Fibroblast of skin of left biceps (primary cell): Measurements from ENCODE around the gene SFT2D2.
A peak's percentile ranks its signal among the peaks of the same experiment; 100 is the strongest.

ENCODE experiments used
- DNase-seq, 2 experiments: peaks; one replicate each; pipeline ENCODE4 v3.0.0-alpha.2; 2013; ENCODE audit warnings: low read depth in 2 of 2

SFT2D2 gene

DNA sequence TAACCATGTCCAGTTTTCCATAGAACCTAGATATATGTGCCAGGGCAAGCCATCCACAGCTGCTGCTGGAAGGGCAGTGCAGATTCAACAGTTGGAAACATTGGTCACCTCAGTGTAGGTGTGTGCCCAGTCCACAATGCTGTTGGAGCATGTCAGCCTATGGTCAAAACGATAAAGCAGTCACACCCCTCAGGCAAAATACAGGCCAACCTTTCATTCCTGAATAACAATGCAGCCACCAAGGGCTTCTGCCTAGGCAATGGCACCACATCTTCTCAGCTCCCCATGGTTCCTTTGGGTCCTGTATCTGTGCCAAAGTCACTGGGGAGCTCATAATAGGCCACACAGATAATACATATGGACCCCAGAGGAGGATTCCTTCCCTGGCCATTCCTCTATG lies 39.8 kb downstream of the SFT2D2 start:
- no peak for DNase-seq

DNA sequence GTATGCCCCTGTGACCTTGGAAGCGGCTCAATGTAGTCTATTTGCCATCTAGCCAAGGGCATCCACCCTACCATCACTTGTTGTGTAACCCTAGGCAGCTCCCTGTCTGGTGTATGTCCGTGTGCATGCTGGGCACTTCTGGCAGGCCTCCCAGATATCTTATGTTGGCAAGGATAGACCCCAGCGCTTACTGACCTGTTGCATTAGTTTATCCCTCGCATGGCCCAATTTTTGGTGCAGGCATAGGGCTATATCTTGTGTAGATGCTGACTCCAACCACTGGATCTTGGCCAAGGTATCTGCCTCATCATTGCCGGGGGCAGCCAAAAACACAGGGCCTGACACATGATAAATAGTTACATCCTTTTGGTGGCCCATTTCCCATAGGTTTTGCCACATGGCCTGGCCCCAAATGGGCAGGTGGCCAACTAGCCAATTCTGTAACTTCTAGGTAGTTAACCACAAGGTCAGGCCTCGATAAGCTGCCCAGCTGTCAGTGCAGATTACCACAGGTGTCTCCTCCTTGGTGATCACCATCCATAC lies 40.9 kb downstream of the SFT2D2 start:
- no peak for DNase-seq

DNA sequence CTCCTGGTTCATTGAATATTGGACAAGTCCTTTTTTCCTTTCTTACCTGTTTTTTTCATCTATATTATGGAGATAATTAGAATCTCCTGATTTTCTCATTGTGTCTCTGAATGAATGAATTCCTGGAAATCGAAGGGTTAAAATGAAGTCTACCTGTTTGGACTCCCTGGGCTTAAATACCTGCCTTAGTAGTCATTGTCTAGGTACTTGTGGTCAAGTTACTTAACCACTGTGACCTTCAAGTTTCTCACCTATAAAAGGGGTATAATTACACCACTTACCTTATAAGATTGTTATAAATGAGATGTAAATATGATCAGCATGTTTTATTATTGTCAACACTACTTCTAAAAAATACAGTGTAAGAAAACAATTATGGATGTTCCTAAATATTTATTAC lies 45.8 kb downstream of the SFT2D2 start:
- no peak for DNase-seq

DNA sequence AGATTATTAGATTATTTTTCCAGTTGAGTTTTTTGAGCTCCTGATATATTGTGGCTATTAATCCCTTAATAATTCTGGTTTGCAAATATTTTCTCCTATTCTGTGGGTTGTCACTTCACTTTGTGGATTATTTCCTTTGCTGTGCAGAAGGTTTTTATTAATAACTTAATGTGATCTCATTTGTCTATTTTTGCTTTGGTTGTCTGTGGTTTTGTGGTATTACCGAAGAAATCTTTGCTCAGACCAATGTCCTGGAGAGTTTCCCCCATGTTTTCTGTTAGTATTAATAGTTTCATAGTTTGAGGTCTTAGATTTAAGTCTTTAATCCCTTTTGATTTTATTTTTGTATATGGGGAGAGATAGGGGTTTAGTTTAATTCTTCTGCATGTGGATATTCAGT lies 47.8 kb downstream of the SFT2D2 start:
- DNase-seq: no peak

DNA sequence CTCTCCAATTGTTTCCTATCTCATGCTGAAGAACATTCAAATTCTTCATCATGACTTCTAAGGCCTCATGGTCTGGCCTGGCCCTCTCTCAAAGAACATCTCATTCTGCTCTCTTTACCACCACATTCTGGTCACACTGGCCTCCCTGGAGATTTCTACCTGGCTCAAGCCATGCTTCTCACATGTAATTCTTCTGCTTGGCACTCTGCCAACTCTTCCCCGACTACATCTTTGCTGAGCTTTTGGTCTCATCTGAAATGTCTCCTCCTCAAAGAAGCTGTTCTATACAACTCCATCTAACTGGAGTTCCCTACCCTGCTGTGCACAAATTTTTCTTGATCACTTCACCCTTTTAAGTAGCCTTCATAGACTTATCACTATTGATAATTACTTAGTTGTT lies 53.4 kb downstream of the SFT2D2 start:
- DNase-seq: no peak

DNA sequence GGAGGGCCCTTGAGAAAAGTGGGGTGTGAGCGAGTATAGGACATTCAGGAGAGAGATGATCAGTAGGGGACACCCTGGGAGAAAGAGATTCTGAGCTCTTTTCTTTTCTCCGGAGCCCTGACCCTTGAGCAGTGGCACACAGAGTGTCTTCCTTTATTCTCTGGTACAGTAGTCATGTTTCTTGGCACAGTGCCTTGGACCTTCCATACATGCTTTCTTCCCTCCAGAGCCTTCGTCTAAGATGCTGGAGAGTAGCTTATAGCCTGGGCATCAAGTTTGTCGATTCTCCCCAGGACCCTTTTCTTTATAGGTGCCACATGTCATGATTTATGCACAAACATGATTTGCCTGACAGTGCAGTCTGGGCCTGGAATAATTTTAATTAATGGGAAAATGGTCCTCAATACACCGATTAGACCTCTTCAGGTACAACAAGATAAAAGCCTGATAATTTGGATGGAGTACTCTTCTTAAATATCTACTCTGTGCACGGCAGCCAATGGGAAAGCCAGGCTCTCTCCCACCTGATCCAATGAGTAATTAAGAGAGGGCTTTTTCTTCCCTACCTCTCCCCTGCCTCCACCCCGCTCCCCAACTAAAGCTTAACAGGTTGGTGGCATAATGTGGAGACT lies 54.6 kb downstream of the SFT2D2 start, which contains the start of gene TBX19:
TSS of gene TBX19 (plus strand) at position 582 of the 632 bp plus-strand sequence. CDS start 214 bp downstream, outside the sequence.
- no peak for DNase-seq

DNA sequence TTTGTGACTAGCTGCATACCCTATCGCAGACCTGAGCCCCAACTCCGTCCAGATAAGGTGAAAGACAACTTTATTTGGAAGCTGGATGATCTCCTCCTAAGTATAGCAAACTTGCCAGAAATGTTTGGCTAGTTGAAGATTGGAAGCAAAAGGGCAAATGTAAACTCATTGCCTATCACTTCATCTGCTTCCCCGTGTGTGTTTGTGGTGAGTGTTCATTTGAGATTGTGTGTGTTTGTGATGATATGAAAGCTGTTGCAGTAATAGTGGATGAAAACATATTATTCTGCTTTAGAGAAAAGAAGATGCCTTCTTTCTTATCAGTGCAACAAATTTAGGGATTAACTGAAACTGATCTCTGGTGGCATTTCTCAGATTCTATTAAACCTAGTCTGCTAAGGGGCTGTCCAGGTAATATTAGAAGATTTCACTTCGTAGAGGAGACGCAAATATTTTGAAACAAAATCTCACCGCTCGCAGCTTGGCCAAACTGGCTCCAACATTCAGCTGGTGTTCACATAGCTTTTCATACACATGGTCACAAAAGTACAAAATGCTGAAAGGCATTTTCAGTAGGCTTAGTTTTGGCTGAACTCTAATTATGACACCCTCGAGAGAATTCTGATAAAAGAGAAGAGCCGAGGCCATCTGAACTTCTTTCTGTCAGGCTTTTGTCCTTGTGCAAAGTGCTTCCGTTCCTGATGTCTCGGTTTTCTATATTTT lies 56.0 kb downstream of the SFT2D2 start:
- DNase-seq: no peak

DNA sequence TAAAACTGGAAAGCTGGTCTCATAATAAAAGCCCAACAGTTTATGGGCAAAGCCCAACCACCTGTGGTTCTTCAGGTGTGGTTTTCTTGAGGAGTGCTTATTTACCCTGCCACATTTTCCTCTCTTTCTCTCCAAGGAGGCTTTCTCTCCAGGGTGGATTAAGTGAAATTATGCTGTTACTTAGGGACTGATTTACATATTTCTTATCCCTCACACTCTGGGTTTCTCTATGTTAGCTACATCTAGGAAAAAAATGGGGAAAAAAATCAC lies 59.7 kb downstream of the SFT2D2 start:
- DNase-seq: no peak

DNA sequence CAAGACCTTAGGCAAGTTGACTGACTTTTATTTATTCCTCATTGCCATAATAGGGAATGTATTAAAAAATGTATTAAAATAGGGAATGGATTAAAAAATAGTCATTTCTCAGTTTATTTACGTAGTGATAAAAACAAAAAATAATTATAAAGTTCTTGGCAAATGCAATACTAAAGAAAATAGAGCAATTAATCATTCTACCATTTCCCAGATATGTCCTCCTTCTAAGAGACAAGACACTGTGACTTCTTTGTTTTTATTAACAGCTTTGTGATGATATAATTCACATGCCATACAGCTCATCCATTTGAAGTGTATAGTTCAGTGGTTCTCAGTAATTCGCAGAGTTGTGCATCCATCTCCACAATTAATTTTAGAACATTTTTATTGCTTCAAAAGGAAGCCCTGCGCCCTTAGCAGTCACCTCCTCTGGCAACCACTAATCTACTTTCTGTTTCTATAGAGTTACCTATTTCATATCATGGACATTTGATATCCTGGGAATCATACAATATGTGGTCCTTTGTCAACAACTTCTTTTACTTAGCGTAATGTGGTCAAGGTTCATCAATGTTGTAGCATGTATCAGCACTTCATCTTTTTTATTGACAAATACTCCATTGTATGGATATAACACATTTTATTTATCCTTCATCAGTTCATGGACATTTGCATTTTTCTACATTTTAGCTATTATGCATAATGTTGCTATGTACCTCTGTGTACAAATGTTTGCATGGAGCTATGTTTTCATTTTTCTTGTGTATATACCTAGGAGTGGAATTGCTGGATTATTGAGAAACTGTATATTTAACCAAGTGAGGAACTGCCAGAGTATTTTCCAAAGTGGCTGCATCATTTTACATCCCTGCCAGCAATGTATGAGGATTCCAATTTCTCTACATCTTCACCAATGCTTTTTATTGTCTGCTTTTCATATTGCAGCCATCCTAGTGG lies 60.4 kb downstream of the SFT2D2 start:
- no peak for DNase-seq

DNA sequence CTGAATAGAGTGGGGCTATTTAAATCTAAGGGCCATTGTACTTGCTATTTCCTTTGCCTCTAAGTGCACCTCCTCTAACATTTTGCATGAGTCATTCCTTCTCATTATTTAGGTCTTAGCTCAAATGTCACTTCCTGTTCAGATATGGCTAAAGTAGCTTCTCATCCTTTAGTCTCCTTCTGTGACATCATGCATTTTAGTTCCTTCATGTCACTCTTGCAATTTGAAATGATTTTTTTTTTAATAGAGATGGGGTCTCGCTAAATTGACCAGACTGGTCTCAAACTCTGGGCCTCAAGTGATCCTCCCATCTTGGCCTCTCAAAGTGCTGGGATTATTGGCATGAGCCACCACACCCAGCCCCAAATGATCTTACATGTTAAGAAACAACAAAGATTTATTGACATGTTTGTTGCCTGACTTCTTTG lies 61.4 kb downstream of the SFT2D2 start:
- DNase-seq: no peak

DNA sequence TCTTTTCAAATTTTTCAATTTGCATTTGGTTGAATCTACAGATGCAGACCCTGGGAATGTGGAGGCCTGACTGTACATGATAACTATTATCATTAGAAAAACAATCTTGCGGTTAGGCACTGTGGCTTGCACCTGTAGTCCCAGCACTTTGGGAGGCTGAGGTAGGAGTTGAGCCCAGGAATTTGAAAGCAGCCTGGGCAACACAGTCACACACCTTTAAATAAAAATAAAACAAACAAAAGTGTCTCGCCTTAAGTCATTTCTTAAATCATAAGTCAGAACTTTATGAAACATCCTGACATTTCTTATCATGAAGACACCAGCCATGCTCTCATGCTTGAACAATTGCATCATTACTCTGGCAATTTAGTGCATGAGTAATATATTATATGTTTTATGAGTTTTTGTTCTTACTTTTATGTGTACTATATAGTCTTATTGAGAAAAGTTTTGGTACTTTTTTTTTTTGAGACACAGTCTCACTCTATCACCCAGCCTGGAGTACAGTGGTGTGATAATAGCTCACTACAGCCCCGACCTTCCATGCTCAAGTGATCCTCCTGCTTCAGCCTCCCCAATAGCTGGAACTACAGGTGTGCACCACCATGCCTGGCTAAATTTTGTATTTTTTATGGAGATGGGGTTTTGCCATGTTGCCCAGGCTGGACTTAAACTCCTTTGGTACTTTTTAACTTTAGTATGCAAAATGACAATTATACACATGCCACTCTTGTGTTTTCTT lies 62.7 kb downstream of the SFT2D2 start:
- no peak for DNase-seq

DNA sequence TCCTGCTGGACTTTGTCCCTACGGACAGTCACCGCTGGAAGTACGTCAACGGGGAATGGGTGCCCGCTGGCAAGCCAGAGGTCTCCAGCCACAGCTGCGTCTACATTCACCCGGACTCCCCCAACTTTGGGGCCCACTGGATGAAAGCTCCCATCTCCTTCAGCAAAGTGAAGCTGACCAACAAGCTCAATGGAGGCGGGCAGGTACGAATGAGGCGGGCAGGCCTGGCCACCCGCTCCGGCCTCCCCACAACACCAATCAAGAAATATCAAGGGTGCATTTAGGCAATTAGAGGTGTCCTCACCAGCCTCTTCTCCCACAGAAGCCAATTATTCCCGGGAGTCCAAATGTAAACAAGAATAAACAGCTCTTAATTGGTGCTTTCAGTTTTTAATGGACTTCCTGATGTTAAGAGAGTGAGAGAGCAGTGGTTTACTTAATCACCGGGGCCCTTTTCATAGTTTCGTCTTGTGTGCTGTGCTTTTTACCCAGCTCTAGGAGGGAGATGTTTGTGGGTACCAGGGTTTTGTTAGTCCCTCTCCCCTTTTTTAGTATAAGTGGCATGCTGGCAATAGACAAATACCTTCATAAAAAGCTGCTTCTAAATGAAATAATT lies 65.5 kb downstream of the SFT2D2 start:
- DNase-seq: no peak

DNA sequence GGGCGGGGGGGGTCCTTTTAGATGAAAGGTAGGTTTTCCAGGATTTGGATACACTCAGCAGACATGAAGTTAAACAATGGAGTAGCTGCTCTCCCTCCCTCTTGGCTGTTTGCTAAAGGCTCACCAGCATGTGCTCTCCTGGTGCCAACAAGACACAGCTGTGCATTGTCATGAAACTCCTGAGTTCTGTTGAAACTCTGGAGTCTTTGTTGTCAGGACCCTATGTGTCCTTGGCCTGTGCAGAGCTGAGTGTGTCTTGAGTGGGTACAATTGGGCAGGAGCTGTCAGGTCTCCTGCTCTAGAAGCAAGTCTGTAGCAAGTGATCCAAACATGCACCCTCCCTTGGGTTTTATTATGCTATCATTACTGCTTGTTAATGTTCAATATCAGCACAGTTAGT lies 67.6 kb downstream of the SFT2D2 start:
- no peak for DNase-seq

DNA sequence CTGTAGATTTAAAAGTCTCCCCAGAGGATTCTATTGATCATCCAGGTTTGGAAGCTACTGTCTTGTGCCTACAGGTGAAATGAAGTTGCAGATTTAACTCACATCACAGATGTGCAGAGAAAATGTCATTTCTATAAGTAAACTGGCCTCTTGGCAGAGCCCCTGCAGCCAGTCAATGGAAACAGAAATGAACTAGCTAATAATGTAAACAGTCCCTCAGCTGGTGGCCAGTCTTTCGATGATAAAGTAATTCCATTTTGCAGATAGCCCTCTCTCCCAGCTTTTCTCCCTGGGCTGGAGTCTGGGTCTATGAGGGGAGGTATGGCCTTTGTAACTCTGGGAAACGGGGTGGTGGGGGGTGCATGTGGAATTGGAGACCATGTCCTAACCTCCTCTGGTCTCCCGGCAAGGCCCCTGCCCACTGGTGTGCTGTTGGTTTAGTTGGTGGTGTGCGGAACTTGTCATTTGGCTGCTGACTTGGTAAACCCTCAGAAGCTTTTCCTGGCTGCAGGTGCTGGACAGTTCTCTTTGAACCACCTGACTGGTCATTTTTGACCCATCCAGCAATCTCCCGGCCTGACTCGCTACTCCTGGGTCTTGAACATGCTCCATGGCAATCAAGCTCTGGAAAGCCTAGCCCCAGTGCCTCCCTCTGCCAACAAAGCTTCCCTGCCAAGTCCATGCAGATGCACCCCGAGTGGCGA lies 69.8 kb downstream of the SFT2D2 start:
- no peak for DNase-seq

DNA sequence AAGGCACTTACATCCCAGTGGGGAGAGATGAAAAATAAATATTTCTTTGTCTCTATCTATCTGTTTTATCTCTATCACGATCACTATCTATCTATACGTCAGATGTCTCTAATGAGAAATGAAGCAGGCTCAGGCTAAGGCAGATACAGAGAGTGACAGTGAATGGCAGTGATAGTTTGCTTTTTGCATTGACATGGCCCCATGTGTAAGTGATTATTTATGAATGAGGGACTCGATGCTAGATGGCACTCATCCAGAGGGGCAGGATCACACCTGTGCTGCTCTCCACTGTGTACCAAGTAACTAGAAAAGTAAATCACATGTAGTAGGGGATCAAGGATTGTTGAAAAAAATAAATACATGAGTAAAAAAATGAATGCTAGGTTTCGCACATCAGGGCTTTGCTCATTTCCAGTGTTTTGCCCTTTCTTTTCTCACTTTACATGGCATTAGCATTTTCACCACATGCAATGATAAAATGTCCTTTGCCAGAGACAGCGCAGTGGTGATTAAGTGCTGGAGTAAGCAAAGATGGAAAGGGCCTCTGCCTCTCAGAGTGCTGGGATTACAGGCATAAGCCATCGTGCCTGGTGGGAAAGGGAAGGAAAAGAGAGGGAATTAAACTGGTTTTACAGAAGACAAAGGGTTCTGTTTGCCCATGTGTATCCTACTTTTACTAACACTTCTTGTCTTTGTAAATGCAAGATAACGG lies 71.4 kb downstream of the SFT2D2 start:
- no peak for DNase-seq

DNA sequence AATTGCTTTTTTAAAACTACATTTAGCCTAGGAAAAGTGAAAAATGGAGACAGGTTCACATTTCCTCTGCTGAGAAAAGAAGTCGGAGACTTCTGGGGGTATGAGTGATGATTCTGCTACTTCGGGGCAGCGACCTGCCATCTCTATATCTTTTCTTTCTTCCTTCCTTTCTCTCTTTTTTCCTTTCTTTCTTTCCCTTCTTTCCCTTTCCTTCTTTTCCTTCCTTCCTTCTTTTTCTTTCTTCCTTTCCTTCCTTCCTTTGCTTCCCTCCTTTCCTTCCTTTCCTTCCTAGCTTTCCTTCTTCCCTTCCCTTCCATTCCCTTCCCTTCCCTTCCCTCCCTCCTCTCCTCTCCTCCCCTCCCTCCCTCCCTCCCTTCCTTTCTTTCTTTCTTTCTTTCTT lies 72.6 kb downstream of the SFT2D2 start:
- no peak for DNase-seq

DNA sequence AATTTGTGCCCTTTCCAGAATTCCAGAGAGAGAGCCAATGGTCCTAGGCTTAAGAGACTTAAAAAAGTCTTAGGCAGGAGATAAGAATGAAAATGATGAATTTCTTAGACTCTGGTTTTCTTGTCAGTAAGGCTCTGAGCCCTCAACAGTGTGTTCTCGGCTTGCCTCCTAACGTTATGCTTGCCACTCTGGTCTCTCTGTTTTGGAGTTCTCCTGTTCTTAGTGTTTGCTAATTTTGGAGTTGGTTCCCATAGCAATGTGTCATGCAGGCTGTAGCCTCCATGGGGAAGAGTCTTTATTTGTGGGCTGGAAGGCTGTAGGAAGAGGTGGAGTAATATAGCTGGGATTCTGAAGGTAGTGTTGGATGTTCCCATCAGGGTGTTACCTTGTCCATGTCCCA lies 74.8 kb downstream of the SFT2D2 start:
- no peak for DNase-seq

DNA sequence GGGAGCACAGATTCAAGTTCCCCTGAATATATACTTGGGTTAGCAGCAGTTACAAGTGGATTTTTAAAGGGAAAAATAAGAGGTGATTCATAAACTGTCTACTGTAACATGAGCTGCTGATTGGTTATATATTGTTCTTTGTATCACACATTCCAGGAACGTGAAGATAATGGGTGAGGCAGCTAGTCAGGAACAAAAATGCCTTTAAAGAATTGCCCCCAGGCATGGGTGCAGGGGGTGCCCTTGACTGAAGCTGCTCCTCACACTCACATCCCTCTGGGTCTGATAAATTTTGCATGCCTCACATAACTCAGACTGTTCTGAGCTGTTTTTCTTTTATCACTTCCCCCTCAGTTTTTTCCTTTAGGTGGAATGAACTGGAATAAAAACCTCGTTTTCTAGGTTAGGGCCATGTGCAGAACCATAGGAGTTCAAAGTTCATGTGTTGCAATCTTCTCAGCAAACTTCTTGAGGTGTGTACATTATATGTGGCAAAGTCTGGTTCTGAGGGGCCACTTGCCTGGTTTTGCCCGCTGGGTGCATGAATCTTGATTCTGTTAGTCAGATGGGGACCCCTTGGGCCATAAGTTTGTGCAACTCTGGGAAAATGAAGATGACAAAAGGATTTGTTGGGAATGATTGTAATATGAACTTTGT lies 76.0 kb downstream of the SFT2D2 start:
- DNase-seq: peak; percentile 28 to 32
